ENCODE data around the gene PRDM1.

DNA sequence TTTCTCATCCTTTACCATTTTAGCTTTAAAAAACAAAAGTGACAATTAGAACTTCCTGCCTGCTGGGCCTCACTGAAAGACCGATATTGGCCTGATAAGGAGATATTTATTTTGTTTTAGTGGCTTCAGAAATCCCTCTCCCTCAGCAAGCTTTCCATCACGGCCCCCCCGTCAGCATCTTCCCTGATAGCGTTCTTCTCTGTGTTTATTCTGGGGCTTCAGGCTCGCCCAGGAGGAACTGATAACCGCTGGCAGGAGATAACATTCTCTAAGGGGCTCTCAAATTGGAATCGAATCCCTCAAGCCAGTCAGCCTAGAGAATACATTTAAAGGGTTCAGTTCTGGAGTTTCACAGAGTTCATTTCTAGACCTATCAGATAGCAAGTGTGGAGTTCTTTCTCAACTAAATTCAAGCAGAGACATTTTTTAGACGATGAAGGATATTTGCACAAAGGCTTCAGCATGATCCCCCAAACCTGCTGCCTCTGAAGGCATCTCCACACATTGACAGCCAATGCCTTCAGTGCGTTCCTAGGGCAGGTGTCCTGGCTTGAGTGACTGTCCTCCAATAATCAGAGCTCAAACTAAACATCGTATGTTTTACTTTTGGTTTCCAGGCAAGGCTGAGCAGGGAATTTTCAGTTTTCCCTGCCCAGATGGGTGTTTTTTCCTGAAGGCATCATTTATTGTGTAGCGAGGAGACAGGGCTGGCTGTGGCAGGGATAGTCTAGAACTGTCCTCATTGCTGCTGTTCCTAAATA lies 17.0 kb downstream of the PRDM1 start:
- TF ChIP-seq, protein P1, sequence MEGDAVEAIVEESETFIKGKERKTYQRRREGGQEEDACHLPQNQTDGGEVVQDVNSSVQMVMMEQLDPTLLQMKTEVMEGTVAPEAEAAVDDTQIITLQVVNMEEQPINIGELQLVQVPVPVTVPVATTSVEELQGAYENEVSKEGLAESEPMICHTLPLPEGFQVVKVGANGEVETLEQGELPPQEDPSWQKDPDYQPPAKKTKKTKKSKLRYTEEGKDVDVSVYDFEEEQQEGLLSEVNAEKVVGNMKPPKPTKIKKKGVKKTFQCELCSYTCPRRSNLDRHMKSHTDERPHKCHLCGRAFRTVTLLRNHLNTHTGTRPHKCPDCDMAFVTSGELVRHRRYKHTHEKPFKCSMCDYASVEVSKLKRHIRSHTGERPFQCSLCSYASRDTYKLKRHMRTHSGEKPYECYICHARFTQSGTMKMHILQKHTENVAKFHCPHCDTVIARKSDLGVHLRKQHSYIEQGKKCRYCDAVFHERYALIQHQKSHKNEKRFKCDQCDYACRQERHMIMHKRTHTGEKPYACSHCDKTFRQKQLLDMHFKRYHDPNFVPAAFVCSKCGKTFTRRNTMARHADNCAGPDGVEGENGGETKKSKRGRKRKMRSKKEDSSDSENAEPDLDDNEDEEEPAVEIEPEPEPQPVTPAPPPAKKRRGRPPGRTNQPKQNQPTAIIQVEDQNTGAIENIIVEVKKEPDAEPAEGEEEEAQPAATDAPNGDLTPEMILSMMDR (IDR thresholded peaks at IDR 0.05): no peak
- TF ChIP-seq POLR2A (IDR thresholded peaks at IDR 0.05): no peak

Measured in Peyer's patch (tissue), 4 donors.